Activated T-helper 1 cell treated with anti-CD3 and anti-CD28 coated beads, Interleukin-12 subunit alpha, Interleukin-12 subunit beta, Interleukin-2, Interleukin-4 antibody, amounts not matched to agents 30 ng/mL and 10 ng/mL and 1 ng/mL, durations not matched to agents 14 hours and 24 hours and 36 hours (primary cell): ENCODE results near the gene POC1A. TPM values are rescaled to one million over a fixed set of nuclear protein-coding genes. Genes with fewer than 3 reads are reported as not detected.

Experiments used
- DNase-seq: peaks from one replicate; pipeline ENCODE4 v3.0.0; 2021; ENCODE audit warnings: low spot score
- H3K27ac Mint-ChIP-seq: one replicate; pipeline ENCODE4 v1.8.0; 2021; ENCODE audit warnings: mild to moderate bottlenecking, mixed read lengths
- H3K27me3 Mint-ChIP-seq: one replicate; pipeline ENCODE4 v1.8.0; 2022; ENCODE audit warnings: mild to moderate bottlenecking, moderate library complexity, mixed read lengths; ENCODE audit not compliant: insufficient read depth
- H3K36me3 Mint-ChIP-seq: one replicate; pipeline ENCODE4 v1.8.0; 2021; ENCODE audit warnings: low read depth, mixed read lengths
- H3K4me1 Mint-ChIP-seq: one replicate; pipeline ENCODE4 v1.8.0; 2021; ENCODE audit warnings: low read depth, mixed read lengths
- H3K4me3 Mint-ChIP-seq: one replicate; pipeline ENCODE4 v1.8.0; 2021; ENCODE audit warnings: mild to moderate bottlenecking, moderate library complexity, mixed read lengths
- H3K9me3 Mint-ChIP-seq: one replicate; pipeline ENCODE4 v1.8.0; 2021; ENCODE audit warnings: mixed read lengths
- intact Hi-C: fragments of 100-400 bp; cut with micrococcal nuclease; formaldehyde crosslinking; loops from one replicate; pipeline ENCODE4 v1.15.1; 2024
- total RNA-seq: library from RNA; stranded (reverse); gene quantifications from 2 replicates; pipeline ENCODE4 v1.2.3, GENCODE V29; 2022

The POC1A gene
- total RNA-seq, 1 donor from 2014 or later: 20.3 TPM

DNA sequence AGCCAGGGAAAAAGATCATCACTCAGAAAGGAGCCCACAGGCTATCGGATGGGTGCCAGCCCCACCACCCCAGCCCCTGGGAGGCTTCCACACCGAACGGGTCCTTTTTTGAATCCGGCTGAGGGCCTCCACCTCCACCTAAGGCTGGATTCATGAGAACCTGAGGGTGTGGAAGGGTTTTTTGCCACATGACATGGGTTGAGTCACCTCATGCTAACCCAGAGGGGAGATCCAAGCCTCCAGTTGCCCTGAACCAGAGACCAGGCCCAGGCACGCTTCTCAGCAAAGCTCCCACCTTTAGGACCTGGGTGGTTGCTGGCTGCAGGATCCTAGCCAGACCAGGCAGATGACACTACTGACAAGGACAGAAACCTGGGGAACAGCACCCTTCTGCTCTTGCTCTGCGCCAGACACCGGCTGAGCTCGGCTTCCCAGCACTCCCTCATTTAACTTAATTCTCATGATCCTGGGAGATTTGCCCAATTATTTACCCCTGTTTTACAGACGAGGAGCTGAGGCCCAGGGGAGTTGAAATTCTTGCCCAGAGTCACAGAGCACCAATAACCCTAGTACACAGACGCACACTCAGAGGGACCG lies 123.4 kb downstream of the POC1A start:
- Mint-ChIP-seq H3K4me3 (no peak overlapping the region), H3K4me1 (no peaks in the 10 kb centered on the region), H3K27me3 (peaks cover 2% of the 10 kb centered on the region), H3K9me3 (no peaks in the 10 kb centered on the region), H3K27ac (no peak overlapping the region), H3K36me3 (no peaks in the 10 kb centered on the region)
- intact Hi-C loops: no loop called here
- DNase-seq: no peak

- intact Hi-C loops: no loop called here
- DNase-seq: no peak
- peaks cover 4% of the 10 kb centered on the region for H3K27me3 Mint-ChIP-seq
- H3K4me1 Mint-ChIP-seq: no peaks in the 10 kb centered on the region
- no peaks in the 10 kb centered on the region for H3K9me3 Mint-ChIP-seq
- no peak overlapping the region for H3K27ac Mint-ChIP-seq
- no peak overlapping the region for H3K4me3 Mint-ChIP-seq
- no peaks in the 10 kb centered on the region for H3K36me3 Mint-ChIP-seq
These were observed 124.7 kb downstream of the POC1A start for GRCh38 chr3:52029535-52029934.

DNA sequence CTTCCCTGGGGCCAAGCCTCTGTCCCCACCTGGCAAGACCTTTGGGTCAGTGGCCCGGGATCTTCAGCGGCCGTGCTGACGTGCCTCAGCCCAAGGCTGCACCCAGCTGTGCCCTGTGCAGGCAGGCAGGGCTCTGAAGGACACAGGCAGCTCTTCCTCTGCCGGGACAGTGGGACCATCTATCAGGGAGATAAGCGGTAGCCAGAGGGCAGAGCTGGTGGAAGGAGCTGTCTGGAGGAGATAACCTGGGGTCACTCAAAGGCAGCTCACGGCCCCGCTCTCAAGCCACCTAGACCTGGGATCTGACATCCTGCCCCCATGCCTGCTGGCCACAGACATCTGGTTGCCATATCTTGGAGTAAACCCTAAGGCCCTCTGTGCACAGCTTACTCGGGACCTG lies 125.2 kb downstream of the POC1A start:
- no peaks in the 10 kb centered on the region for H3K36me3 Mint-ChIP-seq
- no peak for DNase-seq
- H3K4me3 Mint-ChIP-seq: no peak overlapping the region
- intact Hi-C loops: no loop called here
- no peaks in the 10 kb centered on the region for H3K4me1 Mint-ChIP-seq
- H3K27ac Mint-ChIP-seq: no peak overlapping the region
- H3K9me3 Mint-ChIP-seq: no peaks in the 10 kb centered on the region
- H3K27me3 Mint-ChIP-seq: peaks cover 5% of the 10 kb centered on the region

DNA sequence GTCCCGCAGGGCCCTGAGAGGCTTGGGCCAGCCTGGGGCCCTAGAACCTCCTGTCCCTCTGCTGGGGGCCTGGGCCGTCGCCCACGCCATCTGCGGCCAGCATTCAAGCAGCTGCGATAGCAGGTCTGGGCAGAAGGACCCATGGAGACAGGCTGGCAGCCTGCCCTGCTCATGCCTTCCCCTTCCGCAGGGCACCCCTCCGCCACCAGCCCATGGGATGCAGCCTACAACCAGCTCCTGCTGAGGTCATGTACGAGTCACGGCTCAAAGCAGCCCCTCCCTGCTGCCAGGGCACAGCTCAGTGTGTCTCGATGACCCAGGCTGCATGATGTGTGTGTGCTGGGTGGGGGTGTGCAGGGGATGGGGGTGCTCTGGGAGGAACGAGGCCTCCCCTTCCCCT lies 125.7 kb downstream of the POC1A start:
- DNase-seq: no peak
- Mint-ChIP-seq H3K36me3 (no peaks in the 10 kb centered on the region), H3K27me3 (peaks cover 5% of the 10 kb centered on the region), H3K27ac (no peak overlapping the region), H3K4me3 (no peak overlapping the region), H3K4me1 (no peaks in the 10 kb centered on the region), H3K9me3 (no peaks in the 10 kb centered on the region)
- intact Hi-C loops: no loop called here

DNA sequence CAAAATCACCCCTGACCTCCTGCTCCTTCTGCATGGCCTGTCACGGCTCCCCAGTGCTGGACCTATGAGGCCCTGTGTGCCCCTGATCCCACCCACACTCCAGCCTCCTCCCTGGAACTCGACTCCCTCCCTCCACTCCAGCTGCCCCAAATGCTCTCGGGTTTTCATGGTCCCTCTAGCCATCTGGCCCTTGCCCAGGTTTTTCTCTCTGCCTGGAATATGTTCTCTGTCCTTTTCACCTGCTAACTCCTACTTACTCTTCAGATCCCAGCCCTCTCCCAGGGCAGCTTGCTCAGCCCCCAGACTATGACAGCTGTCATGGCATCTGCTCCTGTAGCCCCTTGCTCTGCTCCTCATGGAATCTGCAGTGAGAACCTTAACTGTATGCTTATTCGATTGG lies 128.2 kb downstream of the POC1A start:
- no peak overlapping the region for H3K4me3 Mint-ChIP-seq
- no peak overlapping the region for H3K27ac Mint-ChIP-seq
- no peak for DNase-seq
- peaks cover 5% of the 10 kb centered on the region for H3K27me3 Mint-ChIP-seq
- no peaks in the 10 kb centered on the region for H3K9me3 Mint-ChIP-seq
- no peaks in the 10 kb centered on the region for H3K4me1 Mint-ChIP-seq
- intact Hi-C loops: no loop called here
- no peaks in the 10 kb centered on the region for H3K36me3 Mint-ChIP-seq

GRCh38 chr3:52025453-52025852 lies 128.8 kb downstream of the POC1A start:
- Mint-ChIP-seq H3K4me3 (no peak overlapping the region), H3K27ac (no peak overlapping the region), H3K9me3 (no peaks in the 10 kb centered on the region), H3K27me3 (peaks cover 5% of the 10 kb centered on the region), H3K36me3 (no peaks in the 10 kb centered on the region), H3K4me1 (no peaks in the 10 kb centered on the region)
- intact Hi-C loops: no loop called here
- no peak for DNase-seq

Other genes starting within 250 kb of the POC1A start
- 91.8 and 93.1 TPM in 2 replicates for gene RRP9, start 212.5 kb downstream of the POC1A start, total RNA-seq
- 13.4 and 14.5 TPM in 2 replicates for gene PARP3, start 212.1 kb downstream of the POC1A start, total RNA-seq
- gene GPR62, start 199.0 kb downstream of the POC1A start, total RNA-seq: not detected in 2 replicates
- 14.8 and 18.0 TPM in 2 replicates for gene PCBP4, start 187.0 kb downstream of the POC1A start, total RNA-seq
- 37.9 and 38.0 TPM in 2 replicates for gene ABHD14B, start 180.4 kb downstream of the POC1A start, total RNA-seq
- gene ABHD14A, start 179.4 kb downstream of the POC1A start, total RNA-seq: 12.8 and 13.3 TPM in 2 replicates
- gene ACY1, start 170.9 kb downstream of the POC1A start, total RNA-seq: 58.0 and 58.5 TPM in 2 replicates
- 1,590 and 1,596 TPM in 2 replicates for gene RPL29, start 158.5 kb downstream of the POC1A start, total RNA-seq
- gene DUSP7, start 97.9 kb downstream of the POC1A start, total RNA-seq: 35.4 and 37.4 TPM in 2 replicates
- gene ALAS1, start 43.7 kb upstream of the POC1A start, total RNA-seq: 105 and 110 TPM in 2 replicates
- 0.47 TPM in 1 of 2 replicates, not detected in the other for gene TLR9, start 71.2 kb upstream of the POC1A start, total RNA-seq
- gene TWF2, start 84.7 kb upstream of the POC1A start, total RNA-seq: 94.3 and 98.6 TPM in 2 replicates
- gene PPM1M, start 91.3 kb upstream of the POC1A start, total RNA-seq: 57.1 and 59.5 TPM in 2 replicates
- 105 and 107 TPM in 2 replicates for gene WDR82, start 124.2 kb upstream of the POC1A start, total RNA-seq
- gene GLYCTK, start 133.4 kb upstream of the POC1A start, total RNA-seq: 17.0 and 18.3 TPM in 2 replicates
- gene DNAH1, start 161.9 kb upstream of the POC1A start, total RNA-seq: 12.1 and 12.2 TPM in 2 replicates